A172 (cell line): ENCODE results near the gene PON2. TPM values are rescaled to one million over a fixed set of nuclear protein-coding genes. Genes with fewer than 3 reads are reported as not detected.
"Not testable (repeated sequence)": the region's sequence is repeated elsewhere in the genome, so short reads cannot be mapped to it uniquely, and the experiment has no call there.

Experiments
- DNase-seq: peaks from one replicate; pipeline ENCODE4 v3.0.0-alpha.2; 2015; ENCODE audit warnings: low spot score
- total RNA-seq: library from RNA; depleted of rRNA; stranded (reverse); fragments of >200 nt; shearing (Covaris generic); gene quantifications from 2 replicates; pipeline ENCODE4 v1.2.3, GENCODE V29; 2014

PON2 gene
- total RNA-seq, 1 experiment from 2014 or later, result 228 TPM

GRCh38 chr7:95405208-95405607 lies 29.6 kb downstream of the PON2 start:
- no peak for DNase-seq

- no peak for DNase-seq
These were observed 30.4 kb downstream of the PON2 start for GRCh38 chr7:95404316-95404865.

GRCh38 chr7:95398155-95398940 lies 36.5 kb downstream of the PON2 start:
- DNase-seq, result no peak

- no peak for DNase-seq
These were observed 37.4 kb downstream of the PON2 start for GRCh38 chr7:95397381-95397780.

- no peak for DNase-seq
These were observed 38.4 kb downstream of the PON2 start, which contains the start of gene PON3 for GRCh38 chr7:95396136-95397032. Gene PON3 (minus strand): TSS chr7:95396375. CDS start chr7:95396350, 25 bp downstream.

- DNase-seq, result no peak
These were observed 39.1 kb downstream of the PON2 start for GRCh38 chr7:95395755-95396135.

- peak; percentile 45 for DNase-seq
These were observed 40.5 kb downstream of the PON2 start for GRCh38 chr7:95394370-95394769.

- DNase-seq, result no peak
These were observed 43.1 kb downstream of the PON2 start for GRCh38 chr7:95391761-95392160.

GRCh38 chr7:95389516-95389915 lies 45.3 kb downstream of the PON2 start:
- DNase-seq, result no peak

GRCh38 chr7:95379457-95379856 lies 55.4 kb downstream of the PON2 start:
- DNase-seq, result not testable (repeated sequence)

- DNase-seq, result no peak
These were observed 58.0 kb downstream of the PON2 start for GRCh38 chr7:95376632-95377400.

- no peak for DNase-seq
These were observed 59.1 kb downstream of the PON2 start for GRCh38 chr7:95375591-95376257.

GRCh38 chr7:95373323-95373722 lies 61.5 kb downstream of the PON2 start:
- DNase-seq, result no peak

GRCh38 chr7:95368235-95368634 lies 66.6 kb downstream of the PON2 start:
- no peak for DNase-seq

GRCh38 chr7:95367606-95368005 lies 67.2 kb downstream of the PON2 start:
- DNase-seq, result no peak

GRCh38 chr7:95365151-95365550 lies 69.7 kb downstream of the PON2 start:
- DNase-seq, result no peak

- no peak for DNase-seq
These were observed 77.2 kb downstream of the PON2 start for GRCh38 chr7:95357623-95358022.
